GM21360 (cell line): ENCODE data around the gene OPA3.

Experiments
- ATAC-seq: cut with Tn5 transposase; IDR thresholded peaks from one replicate; pipeline ENCODE4 v1.9.1; 2021; ENCODE audit warnings: mild to moderate bottlenecking, moderate library complexity; ENCODE audit not compliant: unreplicated experiment

OPA3 gene

GRCh38 chr19:45505996-45506245 lies 78.7 kb downstream of the OPA3 start:
- no peak for ATAC-seq

GRCh38 chr19:45505151-45505995 lies 79.2 kb downstream of the OPA3 start:
- ATAC-seq = no peak

- ATAC-seq = no peak
Measured at GRCh38 chr19:45503909-45504308, 80.7 kb downstream of the OPA3 start.

GRCh38 chr19:45502111-45502510 lies 82.5 kb downstream of the OPA3 start:
- no peak for ATAC-seq

- ATAC-seq = no peak
Measured at GRCh38 chr19:45501730-45502014, 82.9 kb downstream of the OPA3 start.

GRCh38 chr19:45500918-45501729 lies 83.5 kb downstream of the OPA3 start:
- ATAC-seq = no peak

GRCh38 chr19:45499196-45500180 lies 85.1 kb downstream of the OPA3 start:
- ATAC-seq = no peak

- ATAC-seq = no peak
Measured at GRCh38 chr19:45498411-45499195, 86.0 kb downstream of the OPA3 start, which contains the start of gene PPM1N. Gene PPM1N (plus strand): TSS chr19:45498443. CDS start chr19:45498473, 30 bp downstream.

- no peak for ATAC-seq
Measured at GRCh38 chr19:45497791-45498190, 86.8 kb downstream of the OPA3 start.

- peak; percentile 14 for ATAC-seq
Measured at GRCh38 chr19:45496349-45496953, 88.2 kb downstream of the OPA3 start.

- no peak for ATAC-seq
Measured at GRCh38 chr19:45495178-45495577, 89.4 kb downstream of the OPA3 start.

GRCh38 chr19:45494261-45494916 lies 90.2 kb downstream of the OPA3 start:
- no peak for ATAC-seq

- no peak for ATAC-seq
Measured at GRCh38 chr19:45492627-45493470, 91.8 kb downstream of the OPA3 start.

GRCh38 chr19:45492137-45492626 lies 92.4 kb downstream of the OPA3 start:
- no peak for ATAC-seq

GRCh38 chr19:45489216-45489855 lies 95.3 kb downstream of the OPA3 start:
- ATAC-seq = no peak

GRCh38 chr19:45488708-45489107 lies 95.9 kb downstream of the OPA3 start:
- ATAC-seq = no peak

- peak; percentile 91 for ATAC-seq
Measured at GRCh38 chr19:45485305-45486077, 99.1 kb downstream of the OPA3 start.
